ENCODE data around the gene BSPRY. TPM values are rescaled to one million over a fixed set of nuclear protein-coding genes. Genes with fewer than 3 reads are reported as not detected.

The BSPRY gene
- total RNA-seq, 4 donors from 2014 or later = 9.0 to 36.8 (median 26.8) TPM

DNA sequence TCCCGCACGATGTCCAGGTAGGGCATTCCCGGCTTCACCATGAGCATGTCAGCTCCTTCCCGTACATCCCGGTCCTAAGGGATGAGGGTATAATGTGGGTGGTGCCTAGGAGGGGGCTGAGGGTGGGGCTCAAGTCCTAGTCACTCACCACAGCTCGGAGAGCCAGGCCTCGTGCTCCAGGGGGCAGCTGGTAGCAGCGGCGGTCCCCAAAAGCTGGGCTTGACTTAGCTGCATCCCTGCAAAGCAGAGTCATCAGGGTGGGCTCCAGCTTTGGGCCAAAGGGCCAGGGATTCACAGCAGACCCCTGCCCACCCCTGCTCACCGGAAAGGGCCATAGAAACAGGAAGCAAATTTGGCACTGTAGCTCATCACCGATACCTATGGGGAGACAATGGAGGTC is 40.1 kb downstream of the BSPRY start:
- no peak for DNase-seq
- Histone ChIP-seq H3K36me3 (peaks cover 0 to 31% (median 4%) of the 10 kb centered on the region in 4 donors), H3K4me1 (peaks cover 8 to 39% (median 33%) of the 10 kb centered on the region in 4 donors), H3K9me3 (no peaks in the 10 kb centered on the region), H3K27ac (peak overlapping the region; percentile 81 to 91 (median 88)), H3K27me3 (no peaks in the 10 kb centered on the region), H3K4me3 (no peak overlapping the region)
- WGBS, 2 donors (ENCODE audit: low coverage in 1 of 2) = 60 to 93% methylated on average over 1 to 11 of the region's 11 CpGs
- TF ChIP-seq CTCF (IDR thresholded peaks at IDR 0.05) = no peak
- no peak for TF ChIP-seq EP300 (IDR thresholded peaks at IDR 0.05; ENCODE audit: low read depth)
- TF ChIP-seq POLR2A (IDR thresholded peaks at IDR 0.05) = no peak
- TF ChIP-seq POLR2AphosphoS5 (IDR thresholded peaks at IDR 0.05) = no peak
- intact Hi-C loops (cut with DNase I; ENCODE audit: low total_unique reads) (no loop called here), in situ Hi-C loops (cut with MboI; ENCODE audit: low pct_ligation_motif_present in 1 of 4, low pct_unique_long_range_greater_than_20kb in 1 of 4, low sequenced_read_pairs in 3 of 4) (no loop called here)

DNA sequence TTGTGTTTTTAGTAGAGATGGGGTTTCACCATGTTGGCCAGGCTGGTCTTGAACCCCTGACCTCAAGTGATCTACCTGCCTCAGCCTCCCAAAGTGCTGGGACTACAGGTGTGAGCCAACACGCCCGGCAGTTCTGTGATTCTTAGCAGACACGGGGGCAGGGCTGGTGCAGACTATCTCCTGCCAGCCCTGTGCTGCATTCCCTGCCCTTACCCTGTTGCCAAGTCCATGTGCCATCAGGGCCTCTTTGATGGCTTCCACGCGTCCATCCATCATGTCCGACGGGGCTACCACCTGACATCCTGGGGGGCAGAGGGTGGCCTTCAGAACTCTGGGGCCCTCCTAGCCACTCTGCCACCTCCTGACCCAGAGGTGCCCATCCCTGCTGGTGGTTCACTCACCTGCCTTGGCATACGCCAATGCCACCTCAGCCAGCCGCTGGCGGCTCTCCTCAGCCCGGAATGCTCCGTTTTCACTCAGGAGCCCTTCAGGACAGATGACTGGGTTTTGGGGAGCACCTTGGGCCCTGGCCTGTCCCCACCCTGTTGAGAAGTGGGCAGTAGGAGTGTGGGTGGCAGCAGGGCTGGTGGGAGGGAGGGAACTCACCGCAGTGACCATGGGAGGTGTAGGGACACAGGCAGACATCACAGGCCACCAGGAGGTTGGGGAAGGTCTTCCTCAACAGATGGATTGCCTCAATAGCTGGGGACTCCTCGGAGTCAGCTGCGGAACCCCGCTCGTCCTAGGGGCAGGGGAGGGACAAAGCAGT is 41.0 kb downstream of the BSPRY start:
- no peak for DNase-seq
- peaks cover 0 to 31% (median 4%) of the 10 kb centered on the region in 4 donors for H3K36me3 ChIP-seq
- no peak overlapping the region for H3K4me3 ChIP-seq
- intact Hi-C loops (cut with DNase I; ENCODE audit: low total_unique reads) (no loop called here), in situ Hi-C loops (cut with MboI; ENCODE audit: low pct_ligation_motif_present in 1 of 4, low pct_unique_long_range_greater_than_20kb in 1 of 4, low sequenced_read_pairs in 3 of 4) (no loop called here)
- no peaks in the 10 kb centered on the region for H3K27me3 ChIP-seq
- peaks cover 10 to 42% (median 33%) of the 10 kb centered on the region in 4 donors for H3K4me1 ChIP-seq
- TF ChIP-seq POLR2AphosphoS5 (IDR thresholded peaks at IDR 0.05) (no peak), POLR2A (IDR thresholded peaks at IDR 0.05) (no peak), CTCF (IDR thresholded peaks at IDR 0.05) (no peak), EP300 (IDR thresholded peaks at IDR 0.05; ENCODE audit: low read depth) (no peak)
- no peaks in the 10 kb centered on the region for H3K9me3 ChIP-seq
- WGBS, 2 donors (ENCODE audit: low coverage in 1 of 2) = 92% methylated on average over 17 of the region's 17 CpGs; no CpG with 5 or more reads in 1 of the 2 donors
- H3K27ac ChIP-seq = no peak overlapping the region

- Histone ChIP-seq H3K4me3 (no peak overlapping the region), H3K27ac (no peak overlapping the region), H3K4me1 (peaks cover 11 to 39% (median 26%) of the 10 kb centered on the region in 4 donors), H3K9me3 (no peaks in the 10 kb centered on the region), H3K27me3 (no peaks in the 10 kb centered on the region), H3K36me3 (peaks cover 0 to 31% (median 4%) of the 10 kb centered on the region in 4 donors)
- intact Hi-C loops (cut with DNase I; ENCODE audit: low total_unique reads) (no loop called here), in situ Hi-C loops (cut with MboI; ENCODE audit: low pct_ligation_motif_present in 1 of 4, low pct_unique_long_range_greater_than_20kb in 1 of 4, low sequenced_read_pairs in 3 of 4) (no loop called here)
- WGBS, 2 donors (ENCODE audit: low coverage in 1 of 2) = 91 to 92% methylated on average over 4 to 7 of the region's 7 CpGs
- TF ChIP-seq POLR2AphosphoS5 (IDR thresholded peaks at IDR 0.05) (no peak), CTCF (IDR thresholded peaks at IDR 0.05) (no peak), EP300 (IDR thresholded peaks at IDR 0.05; ENCODE audit: low read depth) (no peak), POLR2A (IDR thresholded peaks at IDR 0.05) (no peak)
- no peak for DNase-seq
Observed at GRCh38 chr9:113391917-113392316, 42.6 kb downstream of the BSPRY start.

DNA sequence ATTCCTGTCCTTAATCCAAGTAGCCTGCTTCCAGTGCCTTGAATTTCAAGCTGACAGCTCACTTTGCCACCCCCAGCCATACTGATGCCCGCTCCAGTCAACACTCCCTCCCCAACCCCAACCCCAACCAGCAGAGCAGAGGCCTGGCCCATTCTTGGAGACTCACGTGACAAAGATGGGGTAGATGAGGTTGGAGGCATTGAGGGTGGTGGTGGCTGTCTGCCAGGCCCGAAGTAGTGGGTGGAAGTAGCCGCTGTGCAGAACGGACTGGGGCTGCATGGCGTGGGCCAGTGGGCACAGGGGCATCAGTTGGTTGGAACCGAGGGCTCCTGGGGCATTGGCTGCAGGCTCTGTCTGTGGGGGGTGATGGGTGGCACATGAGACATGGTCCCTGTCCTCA is 43.9 kb downstream of the BSPRY start:
- intact Hi-C loops (cut with DNase I; ENCODE audit: low total_unique reads) = no loop called here
- H3K4me3 ChIP-seq = no peak overlapping the region
- H3K9me3 ChIP-seq = no peaks in the 10 kb centered on the region
- in situ Hi-C loops (cut with MboI; ENCODE audit: low pct_ligation_motif_present in 1 of 4, low pct_unique_long_range_greater_than_20kb in 1 of 4, low sequenced_read_pairs in 3 of 4) = no loop called here
- no peak for TF ChIP-seq CTCF (IDR thresholded peaks at IDR 0.05)
- TF ChIP-seq POLR2A (IDR thresholded peaks at IDR 0.05) = no peak
- TF ChIP-seq EP300 (IDR thresholded peaks at IDR 0.05; ENCODE audit: low read depth) = no peak
- no peak for TF ChIP-seq POLR2AphosphoS5 (IDR thresholded peaks at IDR 0.05)
- H3K27me3 ChIP-seq = no peaks in the 10 kb centered on the region
- 91 to 100% methylated on average over 1 to 7 of the region's 7 CpGs for WGBS, 2 donors (ENCODE audit: low coverage in 1 of 2)
- H3K27ac ChIP-seq = no peak overlapping the region
- peaks cover 9 to 39% (median 25%) of the 10 kb centered on the region in 4 donors for H3K4me1 ChIP-seq
- DNase-seq = no peak
- H3K36me3 ChIP-seq = peaks cover 0 to 31% (median 4%) of the 10 kb centered on the region in 4 donors

All from transverse colon (tissue), 4 donors.